K562 (cell line): ENCODE data around the gene CFAP251. TPM values are rescaled to one million over a fixed set of nuclear protein-coding genes. Genes with fewer than 3 reads are reported as not detected.
A peak's percentile ranks its signal among the peaks of the same experiment; 100 is the strongest.

Source experiments
- FOXK2 ChIP-seq, 2 experiments: fragments of 450-650 bp; IDR thresholded peaks in 1 of 2; conservative IDR thresholded peaks in 1 of 2; 2 replicates each; pipeline ENCODE4 v1.6.1; 2016; ENCODE audit warnings: low read depth in 2 of 2, mild to moderate bottlenecking in 1 of 2
- FOXP1 ChIP-seq: sonication (generic); formaldehyde crosslinking; IDR thresholded peaks from 2 replicates; pipeline ENCODE4 v1.8.0; 2022; ENCODE audit warnings: mild to moderate bottlenecking, missing genetic modification reagents
- IFI16 ChIP-seq: fragments of 250-450 bp; sonication (Bioruptor Pico); IDR thresholded peaks from 2 replicates; pipeline ENCODE4 v2.1.2; 2022; ENCODE audit warnings: mild to moderate bottlenecking, inconsistent platforms
- KLF16 ChIP-seq: IDR thresholded peaks from 2 replicates; pipeline ENCODE4 v1.6.1; 2016; ENCODE audit warnings: antibody characterized with exemption
- MAZ ChIP-seq, 2 experiments: fragments of 450-650 bp in 1 of 2; sonication (generic) in 1 of 2; formaldehyde crosslinking; IDR thresholded peaks in 1 of 2; conservative IDR thresholded peaks in 1 of 2; 2 replicates each; pipeline versions ENCODE4 v1.4.0 to v1.5.0; 2020; ENCODE audit warnings: mild to moderate bottlenecking in 1 of 2, missing genetic modification reagents in 1 of 2
- MCM3 ChIP-seq: fragments of 450-650 bp; IDR thresholded peaks from 2 replicates; pipeline ENCODE4 v1.6.1; 2016
- NFRKB ChIP-seq: fragments of 450-650 bp; IDR thresholded peaks from 2 replicates; pipeline ENCODE4 v1.6.1; 2016; ENCODE audit warnings: low read depth
- PHB2 ChIP-seq: fragments of 450-650 bp; IDR thresholded peaks from 2 replicates; pipeline ENCODE4 v1.6.1; 2017; ENCODE audit warnings: low read depth
- POLR2A ChIP-seq: fragments of 450-650 bp; conservative IDR thresholded peaks from 2 replicates; pipeline ENCODE4 v1.6.1; 2016
- SAP30 ChIP-seq: fragments of 200-600 bp; sonication (generic); IDR thresholded peaks from 2 replicates; pipeline ENCODE4 v1.6.1; 2012; ENCODE audit warnings: borderline replicate concordance, low read depth, mild to moderate bottlenecking, moderate library complexity, low read length, control low read depth, inconsistent platforms; ENCODE audit not compliant: insufficient read depth, poor library complexity, severe bottlenecking
- SMAD1 ChIP-seq: fragments of 150-350 bp; IDR thresholded peaks from 2 replicates; pipeline ENCODE4 v1.6.1; 2014; ENCODE audit warnings: low read length, low read depth; ENCODE audit not compliant: partially characterized antibody
- SOX6 ChIP-seq: fragments of 450-650 bp; IDR thresholded peaks from 2 replicates; pipeline ENCODE4 v1.6.1; 2014; ENCODE audit warnings: mild to moderate bottlenecking
- TAF15 ChIP-seq: fragments of 200-400 bp; formaldehyde crosslinking; IDR thresholded peaks from 2 replicates; pipeline ENCODE4 v1.6.1; 2017; ENCODE audit warnings: mild to moderate bottlenecking, low read depth, low read length, moderate library complexity
- TAL1 ChIP-seq: fragments of 450-650 bp; IDR thresholded peaks from 2 replicates; pipeline ENCODE4 v1.6.1; 2016; ENCODE audit warnings: mild to moderate bottlenecking
- YBX1 ChIP-seq: fragments of 450-650 bp; IDR thresholded peaks from 2 replicates; pipeline ENCODE4 v1.7.1; 2016; ENCODE audit warnings: mild to moderate bottlenecking
- ZBTB34 ChIP-seq: fragments of 250-450 bp; sonication (Bioruptor Pico); IDR thresholded peaks from 2 replicates; pipeline ENCODE4 v1.8.0; 2021; ENCODE audit warnings: mild to moderate bottlenecking, moderate library complexity
- ZFX ChIP-seq: sonication (generic); formaldehyde crosslinking; IDR thresholded peaks from 2 replicates; pipeline ENCODE4 v1.8.0; 2022; ENCODE audit warnings: mild to moderate bottlenecking, missing genetic modification reagents, moderate library complexity
- ZMIZ1 ChIP-seq, 2 experiments: fragments of 150-350 bp in 1 of 2; IDR thresholded peaks; 2 replicates each; pipeline ENCODE4 v1.6.1; 2012 to 2016; ENCODE audit warnings: low read depth in 2 of 2, low read length in 2 of 2, mild to moderate bottlenecking in 1 of 2, moderate library complexity in 1 of 2
- ZNF143 ChIP-seq: sonication (generic); formaldehyde crosslinking; IDR thresholded peaks from 2 replicates; pipeline ENCODE4 v1.9.0; 2022; ENCODE audit warnings: mild to moderate bottlenecking, missing genetic modification reagents
- ZNF518B ChIP-seq: fragments of 250-450 bp; sonication (Bioruptor Pico); IDR thresholded peaks from 2 replicates; pipeline ENCODE4 v1.5.0; 2021; ENCODE audit warnings: mild to moderate bottlenecking, moderate library complexity
- polyA plus RNA-seq, 8 experiments: library from polyadenylated mRNA; depleted of rRNA in 4 of 8; stranded (reverse) in 5 of 8; unstranded in 3 of 8; fragments of >200 nt; fragmentation: Nextera tagmentation in 2 of 8; fragmentation: Illumina TruSeq in 1 of 8; extraction: Ambion mirVana in 2 of 8; extraction: Trizol in 1 of 8; gene quantifications; 2 replicates each; pipeline versions ENCODE4 v1.2.1 to v1.2.3, GENCODE V29; 2011 to 2014; ENCODE audit warnings: inconsistent platforms in 1 of 8, missing spikeins in 1 of 8
- total RNA-seq, 7 experiments: library from RNA; depleted of rRNA in 6 of 7; stranded (reverse); fragments of >200 nt in 6 of 7; fragmentation: Illumina TruSeq in 2 of 7; extraction: Trizol in 2 of 7; gene quantifications; 2 replicates each; pipeline versions ENCODE4 v1.2.1 to v1.2.3, GENCODE V29; 2011 to 2021; ENCODE audit warnings: low replicate concordance in 1 of 7

Gene CFAP251
- total and polyA plus RNA-seq, 9 of the 15 experiments (the other 6 are each of a cell fraction or from before 2014, with no cell fraction given), result 16.6 to 31.0 (median 19.1) TPM

- TF ChIP-seq ZMIZ1 (IDR thresholded peaks at IDR 0.05; ENCODE audit: low read depth in 2 of 2, low read length in 2 of 2) (no peak), PHB2 (no peak), ZFX (CRISPR knock-in tag) (peak; percentile 32), FOXP1 (CRISPR knock-in tag) (no peak), ZNF143 (CRISPR knock-in tag) (no peak), IFI16 (CRISPR knock-in tag) (no peak), YBX1 (no peak), MCM3 (no peak), SMAD1 (no peak), KLF16 (no peak), TAF15 (no peak), SAP30 (peak; percentile 91), SOX6 (no peak), MAZ (CRISPR knock-in tag; conservative IDR thresholded peaks at IDR 0.05 in 1 of 2, IDR thresholded peaks at IDR 0.05 in 1 of 2) (0 out of 4 replicates have a peak, but pooled peaks of 1 of the 2 experiments have one; percentile 5), ZBTB34 (CRISPR knock-in tag) (no peak), NFRKB (no peak), FOXK2 (conservative IDR thresholded peaks at IDR 0.05 in 1 of 2, IDR thresholded peaks at IDR 0.05 in 1 of 2; ENCODE audit: low read depth in 2 of 2) (peak in 1 of 2 experiments; percentile 66; a peak in 3 of 4 replicates), ZNF518B (CRISPR knock-in tag) (no peak), TAL1 (no peak), POLR2A (no peak; the same call in 1 of the 2 replicates)
Measured at GRCh38 chr12:122023339-122024131, 105.1 kb downstream of the CFAP251 start (continued).
